OCI-LY1 (cell line): ENCODE results near the gene HEBP2.
"Not testable (repeated sequence)": the region's sequence is repeated elsewhere in the genome, so short reads cannot be mapped to it uniquely, and the experiment has no call there.

Source experiments
- CTCF ChIP-seq: fragments of 200-600 bp; sonication (generic), shearing (Covaris generic); IDR thresholded peaks from 2 replicates; pipeline ENCODE4 v1.5.1; 2017; ENCODE audit warnings: mild to moderate bottlenecking, antibody characterized with exemption, low read length, moderate library complexity, mixed read lengths
- EZH2 ChIP-seq: fragments of 200-600 bp; sonication (generic), shearing (Covaris generic); IDR thresholded peaks from 2 replicates; pipeline ENCODE4 v1.8.0; 2017; ENCODE audit warnings: borderline replicate concordance, mixed run types, mild to moderate bottlenecking, antibody characterized with exemption, low read length, moderate library complexity, mixed read lengths

GRCh38 chr6:138425256-138425655 is 21.2 kb downstream of the HEBP2 start:
- not testable (repeated sequence) for TF ChIP-seq CTCF, EZH2
